T1000 (cell line): ENCODE data around the gene SNX20.

ENCODE experiments used
- DNase-seq: peaks from one replicate; lab custom pipeline; 2025; ENCODE audit warnings: mixed read lengths; lab: John Stamatoyannopoulos, UW

Gene SNX20

GRCh38 chr16:50657241-50657640 lies 23.9 kb downstream of the SNX20 start:
- no peak for DNase-seq

GRCh38 chr16:50655558-50656055 lies 25.5 kb downstream of the SNX20 start:
- DNase-seq = no peak

GRCh38 chr16:50653633-50654519 lies 27.2 kb downstream of the SNX20 start:
- no peak for DNase-seq

- DNase-seq = no peak
Observed at GRCh38 chr16:50652836-50653425, 28.2 kb downstream of the SNX20 start.

- no peak for DNase-seq
Observed at GRCh38 chr16:50651835-50652438, 29.2 kb downstream of the SNX20 start.

- no peak for DNase-seq
Observed at GRCh38 chr16:50646345-50646744, 34.8 kb downstream of the SNX20 start.

- DNase-seq = no peak
Observed at GRCh38 chr16:50645563-50646220, 35.4 kb downstream of the SNX20 start.

- DNase-seq = no peak
Observed at GRCh38 chr16:50644729-50645128, 36.4 kb downstream of the SNX20 start.

- no peak for DNase-seq
Observed at GRCh38 chr16:50644245-50644644, 36.9 kb downstream of the SNX20 start.

GRCh38 chr16:50643192-50643591 lies 37.9 kb downstream of the SNX20 start:
- no peak for DNase-seq

- no peak for DNase-seq
Observed at GRCh38 chr16:50642349-50642748, 38.8 kb downstream of the SNX20 start.

GRCh38 chr16:50641818-50642187 lies 39.3 kb downstream of the SNX20 start:
- no peak for DNase-seq

GRCh38 chr16:50640919-50641817 lies 39.9 kb downstream of the SNX20 start:
- no peak for DNase-seq

GRCh38 chr16:50640391-50640790 lies 40.7 kb downstream of the SNX20 start:
- no peak for DNase-seq

GRCh38 chr16:50638816-50639670 lies 42.1 kb downstream of the SNX20 start:
- DNase-seq = no peak

GRCh38 chr16:50637716-50638602 lies 43.2 kb downstream of the SNX20 start:
- DNase-seq = no peak

GRCh38 chr16:50636753-50637374 lies 44.2 kb downstream of the SNX20 start:
- no peak for DNase-seq

GRCh38 chr16:50635505-50636392 lies 45.4 kb downstream of the SNX20 start:
- no peak for DNase-seq
